Left ventricle myocardium inferior (tissue), 1 donor: ENCODE results near the gene OR13C2. TPM values are rescaled to one million over a fixed set of nuclear protein-coding genes. Genes with fewer than 3 reads are reported as not detected.

ENCODE experiments used
- DNase-seq: peaks from one replicate; pipeline ENCODE4 v3.0.0-alpha.2; 2020
- H3K27ac ChIP-seq: fragments of 200-600 bp; replicated peaks from 2 replicates; pipeline ENCODE4 v1.8.0; 2021
- H3K27me3 ChIP-seq: fragments of 200-600 bp; 2 replicates; pipeline ENCODE4 v1.8.0; 2021; ENCODE audit warnings: low read depth
- H3K36me3 ChIP-seq: fragments of 200-600 bp; 2 replicates; pipeline ENCODE4 v1.8.0; 2021
- H3K4me1 ChIP-seq: fragments of 200-600 bp; 2 replicates; pipeline ENCODE4 v1.8.0; 2021
- H3K4me3 ChIP-seq: fragments of 200-600 bp; 2 replicates; pipeline ENCODE4 v1.8.0; 2021; ENCODE audit warnings: mild to moderate bottlenecking, moderate library complexity
- H3K9me3 ChIP-seq: fragments of 200-600 bp; replicated peaks from 2 replicates; pipeline ENCODE4 v1.8.0; 2021
- CTCF ChIP-seq: fragments of 200-600 bp; IDR thresholded peaks from 2 replicates; pipeline ENCODE4 v1.8.0; 2021; ENCODE audit warnings: antibody characterized with exemption, mild to moderate bottlenecking, borderline replicate concordance
- intact Hi-C: fragments of 100-400 bp; cut with micrococcal nuclease; formaldehyde crosslinking; loops from one replicate; pipeline ENCODE4 v1.11.0; 2022
- total RNA-seq: library from RNA; stranded (reverse); fragmentation: NEBNext Ultra II Directional; extraction: Animal tissue kit (Norgen Biotek cat#: 25700); gene quantifications from one replicate; pipeline ENCODE4 v1.2.1, GENCODE V29; 2021
- donor health status: DM: no; HTN: yes; CAD: no; lungs with severe emphysema.

The OR13C2 gene
- total RNA-seq, 1 donor from 2014 or later = not detected

- no peaks in the 10 kb centered on the region for H3K4me1 ChIP-seq
- TF ChIP-seq CTCF = no peak
- intact Hi-C loops = no loop called here
- no peaks in the 10 kb centered on the region for H3K9me3 ChIP-seq
- no peak overlapping the region for H3K27ac ChIP-seq
- no peak overlapping the region for H3K4me3 ChIP-seq
- no peaks in the 10 kb centered on the region for H3K36me3 ChIP-seq
- H3K27me3 ChIP-seq = no peaks in the 10 kb centered on the region
- DNase-seq = no peak
Observed at GRCh38 chr9:104586496-104587180, 18.8 kb downstream of the OR13C2 start.

DNA sequence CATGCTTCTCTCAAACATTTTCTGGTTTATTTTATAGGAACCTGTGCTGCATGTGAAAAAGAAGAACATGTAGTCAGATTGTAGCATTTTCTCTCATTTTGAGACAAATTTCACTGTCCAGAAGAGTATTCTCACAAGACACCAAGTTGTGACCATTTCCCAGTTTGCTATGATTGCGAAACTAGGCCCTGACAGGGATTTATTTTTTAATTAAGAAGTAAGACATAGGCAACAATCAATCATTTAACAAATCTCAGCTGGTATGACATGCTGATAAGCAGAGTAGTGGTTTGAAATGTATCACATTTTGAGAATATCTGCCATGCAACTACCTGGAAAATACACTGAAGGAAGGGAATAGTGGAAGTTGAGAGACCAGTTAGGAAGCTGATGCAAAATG is 24.9 kb downstream of the OR13C2 start:
- Histone ChIP-seq H3K36me3 (no peaks in the 10 kb centered on the region), H3K4me3 (no peak overlapping the region), H3K4me1 (no peaks in the 10 kb centered on the region), H3K9me3 (no peaks in the 10 kb centered on the region), H3K27me3 (no peaks in the 10 kb centered on the region), H3K27ac (no peak overlapping the region)
- intact Hi-C loops = no loop called here
- DNase-seq = no peak
- TF ChIP-seq CTCF = no peak

DNA sequence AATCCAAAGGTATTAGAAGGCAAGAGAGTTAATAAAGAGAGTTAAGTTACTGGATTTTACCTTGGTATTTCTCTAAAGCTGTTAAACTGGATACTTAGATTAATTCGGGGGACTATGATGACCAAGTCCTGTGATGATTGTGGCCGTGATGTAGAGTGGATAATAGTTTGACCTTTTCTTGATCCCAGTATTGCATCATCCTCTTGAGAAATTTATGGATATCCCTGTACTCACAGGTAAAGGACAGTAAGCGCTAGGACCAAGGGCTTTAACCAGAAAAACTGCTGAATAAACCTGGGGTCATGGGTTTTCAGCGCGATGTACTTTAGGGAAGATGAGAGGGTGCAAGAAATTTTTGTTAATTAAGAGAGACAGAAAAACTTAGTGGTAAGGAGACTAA is 28.2 kb downstream of the OR13C2 start:
- Histone ChIP-seq H3K4me1 (no peaks in the 10 kb centered on the region), H3K27ac (no peak overlapping the region), H3K4me3 (no peak overlapping the region), H3K36me3 (no peaks in the 10 kb centered on the region), H3K9me3 (peaks cover 20% of the 10 kb centered on the region), H3K27me3 (no peaks in the 10 kb centered on the region)
- no peak for TF ChIP-seq CTCF
- no peak for DNase-seq
- intact Hi-C loops = no loop called here

GRCh38 chr9:104575456-104575855 is 30.0 kb downstream of the OR13C2 start:
- Histone ChIP-seq H3K4me3 (no peak overlapping the region), H3K4me1 (no peaks in the 10 kb centered on the region), H3K27ac (no peak overlapping the region), H3K36me3 (no peaks in the 10 kb centered on the region), H3K9me3 (peaks cover 33% of the 10 kb centered on the region), H3K27me3 (no peaks in the 10 kb centered on the region)
- no peak for TF ChIP-seq CTCF
- intact Hi-C loops = no loop called here
- DNase-seq = no peak

GRCh38 chr9:104572612-104573011 is 32.8 kb downstream of the OR13C2 start:
- DNase-seq = no peak
- no peak overlapping the region for H3K27ac ChIP-seq
- H3K4me1 ChIP-seq = no peaks in the 10 kb centered on the region
- H3K4me3 ChIP-seq = no peak overlapping the region
- no peaks in the 10 kb centered on the region for H3K36me3 ChIP-seq
- H3K27me3 ChIP-seq = no peaks in the 10 kb centered on the region
- intact Hi-C loops = no loop called here
- TF ChIP-seq CTCF = no peak
- H3K9me3 ChIP-seq = peaks cover 33% of the 10 kb centered on the region
